Activated CD4-positive, alpha-beta T cell treated with anti-CD3 and anti-CD28 coated beads for 48 hours (primary cell): ENCODE results near the gene UBE2G2.
"Not testable (repeated sequence)": the region's sequence is repeated elsewhere in the genome, so short reads cannot be mapped to it uniquely, and the experiment has no call there.

ENCODE experiments used
- DNase-seq: peaks from one replicate; pipeline ENCODE4 v3.0.0-alpha.2; 2020

The UBE2G2 gene

DNA sequence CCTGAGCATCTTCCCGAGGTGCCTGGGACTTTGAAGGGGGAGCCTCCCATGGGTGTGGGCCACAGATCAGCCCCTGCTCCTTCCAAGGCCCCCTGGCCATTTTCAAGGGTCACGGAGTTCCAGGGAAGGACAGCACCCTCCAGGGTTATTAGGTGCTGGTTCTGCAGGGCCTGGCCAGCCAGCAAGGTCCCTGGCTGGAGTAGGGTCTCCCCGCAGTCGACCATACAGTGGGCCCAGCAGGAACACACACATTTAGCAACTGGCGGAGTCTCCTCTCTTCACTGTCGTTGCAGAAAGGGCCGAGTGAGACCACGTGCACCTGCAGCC is 34.0 kb upstream of the UBE2G2 start:
- DNase-seq, result no peak

DNA sequence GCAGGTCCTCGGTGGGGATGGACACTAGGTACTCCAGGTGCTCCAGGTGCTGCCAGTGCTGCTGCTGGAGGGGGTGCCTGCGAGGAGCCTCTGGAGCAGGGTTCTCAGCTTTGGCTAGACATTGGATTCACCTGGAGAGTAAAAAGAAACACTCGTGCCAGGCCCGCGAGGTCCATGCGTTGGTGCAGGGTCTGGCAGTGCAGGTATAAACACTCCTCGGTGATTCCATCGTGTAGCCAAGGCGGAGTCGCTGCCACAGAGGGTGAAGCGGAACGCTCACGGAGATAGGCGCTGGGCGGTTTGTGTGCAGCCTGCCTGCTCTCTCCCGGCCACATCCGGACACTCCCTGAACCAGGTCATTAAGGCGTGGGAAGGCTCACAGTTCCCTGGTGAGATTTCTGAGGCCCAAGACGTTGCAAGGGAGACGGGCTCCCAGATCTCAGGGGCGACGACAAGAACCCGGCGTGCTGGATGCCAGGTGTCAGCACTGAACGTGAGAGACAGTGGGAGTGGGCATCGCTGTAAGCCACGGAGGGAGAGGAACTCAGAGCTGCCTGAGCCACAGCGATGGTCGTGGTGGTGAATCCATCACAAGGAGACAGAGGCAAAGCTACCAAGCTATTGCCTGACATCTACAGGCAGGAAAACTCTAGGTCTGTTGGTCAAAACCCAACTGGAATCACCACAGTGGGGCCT is 33.5 kb upstream of the UBE2G2 start:
- no peak for DNase-seq

DNA sequence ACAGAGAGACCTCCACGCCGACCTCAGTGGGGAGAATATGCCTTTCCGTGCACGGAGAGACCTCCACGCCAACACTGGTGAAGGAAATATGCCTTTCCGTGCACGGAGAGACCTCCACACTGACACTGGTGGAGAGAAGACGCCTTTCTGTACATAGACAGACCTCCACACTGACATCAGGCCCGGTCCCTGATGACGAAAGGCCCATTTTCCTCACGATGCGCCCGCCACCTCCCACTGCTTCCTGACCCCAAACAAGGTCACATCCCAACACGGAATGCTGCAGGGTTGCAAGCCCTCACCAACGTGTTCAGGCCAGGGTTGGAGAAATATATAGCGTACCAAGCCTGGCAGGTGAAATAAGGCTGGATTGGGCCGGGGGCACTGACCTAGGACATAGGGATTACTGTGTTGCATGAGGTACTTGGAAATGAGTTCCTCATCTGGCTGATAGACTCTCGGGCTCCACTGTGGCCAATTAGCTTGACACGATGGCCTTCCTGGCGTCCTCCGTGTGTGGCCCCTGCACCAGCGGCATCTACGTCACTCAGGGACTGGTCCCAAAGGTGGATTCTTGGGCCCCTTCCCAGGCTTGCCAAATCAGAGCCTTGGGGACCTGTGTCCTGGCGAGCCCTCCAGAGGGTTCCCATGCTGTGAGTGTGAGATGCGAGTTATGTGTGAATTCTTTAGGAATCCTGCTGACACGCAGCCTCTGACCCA is 32.8 kb upstream of the UBE2G2 start:
- DNase-seq, result no peak

DNA sequence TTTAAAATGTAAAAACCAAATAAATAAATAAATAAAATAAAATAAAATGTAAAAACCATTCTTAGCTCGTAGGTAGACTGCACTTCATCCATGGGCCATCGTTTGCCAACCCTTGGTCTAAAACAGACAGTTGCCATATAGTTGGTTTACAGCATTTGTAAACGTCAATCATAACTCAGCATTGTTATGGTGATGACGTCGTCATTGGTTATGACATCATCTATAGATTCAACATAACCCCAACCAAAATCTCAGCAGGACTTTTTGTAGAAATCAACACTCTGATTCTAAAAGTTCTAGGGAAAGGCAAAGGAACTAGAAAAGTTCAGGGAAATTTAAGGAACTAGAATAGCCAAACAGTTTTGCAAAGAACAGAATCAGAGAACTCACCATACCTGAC is 32.0 kb upstream of the UBE2G2 start:
- no peak for DNase-seq

DNA sequence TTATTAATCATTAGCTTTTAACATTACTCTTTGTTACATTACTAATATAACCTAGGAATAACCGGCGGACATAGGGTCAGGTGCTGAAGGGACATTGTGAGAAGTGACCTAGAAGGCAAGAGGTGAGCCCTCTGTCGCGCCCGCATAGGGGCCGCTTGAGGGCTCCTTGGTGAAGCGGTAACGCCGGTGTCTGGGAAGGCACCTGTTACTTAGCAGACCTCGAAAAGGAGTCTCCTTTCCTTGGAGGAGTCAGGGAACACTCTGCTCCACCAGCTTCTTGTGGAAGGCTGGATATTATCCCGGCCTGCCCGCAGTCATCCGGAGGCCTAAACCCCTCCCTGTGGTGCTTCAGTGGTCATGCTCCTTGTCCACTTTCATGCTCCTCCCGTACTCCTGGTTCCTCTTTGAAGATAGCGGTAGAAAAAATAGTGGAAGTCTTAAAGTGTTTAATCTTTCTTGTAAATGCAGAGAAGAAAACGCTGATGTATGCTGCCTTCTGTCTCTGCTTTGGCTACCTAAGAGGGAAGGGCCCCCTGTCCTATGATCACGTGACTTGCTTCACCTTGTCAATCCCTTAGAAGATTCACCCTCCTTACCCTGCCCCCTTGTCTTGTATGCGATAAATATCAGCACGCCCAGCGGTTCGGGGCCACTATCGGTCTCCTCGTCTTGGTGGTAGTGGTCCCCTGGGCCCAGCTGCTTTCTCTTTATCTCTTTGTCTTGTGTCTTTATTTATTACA is 31.1 kb upstream of the UBE2G2 start:
- DNase-seq, result not testable (repeated sequence)

DNA sequence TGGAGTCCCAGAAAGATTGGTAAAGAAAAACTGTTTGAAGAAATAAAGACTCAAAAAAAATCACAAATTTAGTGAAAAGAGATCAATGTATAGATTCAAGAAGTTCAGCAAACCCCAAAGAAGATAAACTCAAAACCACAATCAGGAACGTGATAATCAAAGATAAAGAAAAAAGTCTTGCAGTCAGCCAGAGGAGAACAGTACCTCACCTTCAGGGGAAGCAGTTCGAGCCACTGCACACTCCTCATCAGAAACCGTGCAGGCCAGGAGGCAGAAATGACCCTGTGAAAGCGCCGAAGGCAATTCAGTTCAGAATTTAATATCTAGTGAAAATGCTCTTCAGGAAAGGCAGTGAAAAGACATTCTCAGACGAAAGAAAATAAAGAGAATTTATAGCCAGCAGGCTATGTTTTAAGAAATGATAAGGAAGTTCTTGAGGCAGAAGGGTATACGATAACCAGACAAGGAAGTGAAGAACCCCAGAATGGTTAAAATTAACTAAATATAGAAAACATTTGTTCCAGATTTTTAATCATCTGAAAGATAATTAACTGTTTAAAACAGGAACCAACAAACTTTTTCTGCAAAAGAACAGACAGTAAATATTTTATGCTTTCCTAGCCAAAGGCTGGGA is 29.7 kb upstream of the UBE2G2 start:
- DNase-seq, result no peak

DNA sequence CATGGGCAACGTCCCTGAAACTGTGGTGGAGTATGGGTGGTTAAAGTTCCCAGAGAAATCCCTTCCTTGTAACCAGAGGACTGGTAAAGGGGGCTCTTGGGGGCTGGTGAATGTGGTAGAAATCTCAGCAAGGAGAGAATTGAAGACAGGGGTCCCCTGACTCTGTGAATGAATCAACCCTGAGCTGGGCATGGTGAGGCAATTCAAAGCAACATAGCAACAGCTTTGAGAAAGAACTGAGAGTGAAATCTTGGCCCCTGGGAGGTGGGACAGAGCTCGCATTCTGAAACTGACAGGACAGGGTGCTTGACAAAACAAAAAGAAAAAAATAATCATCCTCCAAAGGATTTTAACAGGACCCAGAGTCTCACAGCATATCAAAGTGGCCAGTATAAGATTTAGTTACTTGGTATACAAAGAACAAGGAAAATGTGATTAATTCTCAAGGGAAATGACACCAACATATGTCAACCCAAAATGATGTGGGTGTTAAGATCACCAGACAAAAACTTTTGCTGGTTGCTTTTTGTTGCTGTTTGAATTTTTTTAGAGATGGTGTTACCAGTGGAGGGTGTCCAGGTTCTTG is 28.0 kb upstream of the UBE2G2 start:
- peak; percentile 39 for DNase-seq

DNA sequence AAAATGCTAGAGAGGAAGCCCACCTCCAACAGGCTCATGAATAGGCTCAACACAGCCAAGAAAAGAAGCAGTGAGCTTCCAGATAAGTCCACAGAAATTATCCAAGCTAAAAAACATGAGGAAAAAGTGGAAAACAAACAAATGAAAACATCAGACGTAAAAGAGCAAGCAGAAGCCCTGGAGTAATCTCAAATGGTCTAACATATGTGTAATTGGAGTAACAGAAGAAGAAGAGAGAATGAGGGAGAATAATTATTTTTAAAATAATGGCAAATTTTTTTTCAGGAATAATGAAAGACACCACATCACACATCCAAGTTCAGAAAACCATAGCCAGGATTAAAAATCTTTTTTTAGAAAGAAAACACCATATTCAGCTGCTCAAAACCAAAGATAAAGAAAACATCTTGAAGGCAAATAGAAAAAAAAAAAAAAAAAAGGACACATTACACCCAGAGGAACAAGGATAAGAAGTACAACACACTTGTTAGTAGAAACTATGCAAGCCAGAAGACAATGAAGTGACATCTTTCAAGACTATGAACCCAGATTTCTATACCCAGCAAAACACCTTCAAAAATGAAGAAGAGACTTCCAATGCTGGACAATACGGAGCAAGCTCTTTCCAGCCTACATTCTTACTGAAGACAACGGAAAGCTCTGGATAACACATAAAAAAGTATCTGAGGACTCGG is 26.9 kb upstream of the UBE2G2 start:
- DNase-seq, result no peak

DNA sequence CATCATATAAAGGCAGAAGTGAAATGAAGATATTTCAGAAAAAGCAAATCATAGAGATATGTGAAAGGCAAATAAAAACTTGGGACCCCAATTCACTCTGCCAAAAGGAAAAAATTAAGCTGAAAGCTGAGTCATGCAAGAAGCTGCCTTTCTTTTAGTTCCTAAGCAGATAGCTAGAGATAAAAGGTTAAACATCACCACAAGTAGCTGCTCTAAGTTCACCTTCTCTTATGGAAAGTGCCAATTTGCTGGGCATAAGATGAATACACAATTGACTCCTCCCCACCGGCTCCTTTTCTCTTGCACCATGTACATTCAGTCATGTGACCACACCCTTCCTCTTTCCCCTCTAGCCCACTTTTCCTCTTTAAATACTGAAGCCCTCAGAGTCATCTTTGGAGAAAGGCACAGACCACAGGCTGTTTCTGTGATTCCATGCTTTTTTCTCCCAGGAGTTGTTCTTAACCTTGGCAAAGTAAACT is 21.6 kb upstream of the UBE2G2 start:
- DNase-seq, result no peak

DNA sequence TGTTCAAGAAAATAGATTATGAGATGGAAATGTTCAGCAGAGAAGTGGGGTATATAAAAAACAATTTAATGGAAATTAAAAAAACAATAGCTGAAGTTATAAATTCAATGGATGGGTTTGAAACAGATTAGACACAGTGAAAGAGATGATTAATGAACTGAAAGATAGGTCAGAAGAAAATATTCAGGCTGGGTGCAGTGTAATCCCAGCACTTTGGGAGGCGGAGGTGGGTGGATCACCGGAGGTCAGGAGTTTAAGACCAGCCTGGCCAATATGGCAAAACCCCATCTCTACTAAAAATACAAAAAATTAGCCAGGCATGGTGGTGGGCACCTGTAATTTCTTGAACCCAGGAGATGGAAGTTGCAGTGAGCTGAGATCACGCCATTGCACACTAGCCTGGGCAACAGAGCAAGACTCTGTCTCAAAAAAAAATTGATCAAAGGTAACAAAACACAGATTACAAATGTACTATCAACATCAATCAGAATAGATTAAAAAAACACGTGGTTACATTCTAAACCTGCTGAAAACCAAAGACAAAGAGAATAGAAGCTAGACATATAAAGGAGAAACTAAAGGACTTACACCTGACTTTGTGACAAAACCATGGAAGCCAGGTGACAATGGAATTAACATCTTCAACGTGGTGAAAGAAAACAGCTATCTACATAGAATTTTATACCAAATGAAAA is 21.0 kb upstream of the UBE2G2 start:
- no peak for DNase-seq

DNA sequence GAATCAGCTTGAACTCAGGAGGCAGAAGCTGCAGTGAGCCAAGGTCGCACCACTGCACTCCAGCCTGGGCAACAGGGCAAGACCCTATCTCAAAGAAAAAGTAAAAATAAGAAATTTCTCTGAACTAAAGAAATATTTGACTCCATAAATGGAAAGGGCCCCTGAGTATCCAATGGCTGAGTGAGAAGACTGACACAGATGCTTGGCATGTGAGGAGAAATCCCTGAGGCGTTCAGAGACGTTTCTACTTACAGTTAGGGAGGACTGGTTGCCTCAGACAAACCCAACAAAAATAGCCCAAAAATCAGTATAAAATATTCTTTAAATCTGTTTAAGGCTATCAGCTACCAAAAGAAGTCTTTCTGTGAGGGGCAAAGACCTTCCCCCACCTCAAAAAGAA is 19.2 kb upstream of the UBE2G2 start:
- no peak for DNase-seq

DNA sequence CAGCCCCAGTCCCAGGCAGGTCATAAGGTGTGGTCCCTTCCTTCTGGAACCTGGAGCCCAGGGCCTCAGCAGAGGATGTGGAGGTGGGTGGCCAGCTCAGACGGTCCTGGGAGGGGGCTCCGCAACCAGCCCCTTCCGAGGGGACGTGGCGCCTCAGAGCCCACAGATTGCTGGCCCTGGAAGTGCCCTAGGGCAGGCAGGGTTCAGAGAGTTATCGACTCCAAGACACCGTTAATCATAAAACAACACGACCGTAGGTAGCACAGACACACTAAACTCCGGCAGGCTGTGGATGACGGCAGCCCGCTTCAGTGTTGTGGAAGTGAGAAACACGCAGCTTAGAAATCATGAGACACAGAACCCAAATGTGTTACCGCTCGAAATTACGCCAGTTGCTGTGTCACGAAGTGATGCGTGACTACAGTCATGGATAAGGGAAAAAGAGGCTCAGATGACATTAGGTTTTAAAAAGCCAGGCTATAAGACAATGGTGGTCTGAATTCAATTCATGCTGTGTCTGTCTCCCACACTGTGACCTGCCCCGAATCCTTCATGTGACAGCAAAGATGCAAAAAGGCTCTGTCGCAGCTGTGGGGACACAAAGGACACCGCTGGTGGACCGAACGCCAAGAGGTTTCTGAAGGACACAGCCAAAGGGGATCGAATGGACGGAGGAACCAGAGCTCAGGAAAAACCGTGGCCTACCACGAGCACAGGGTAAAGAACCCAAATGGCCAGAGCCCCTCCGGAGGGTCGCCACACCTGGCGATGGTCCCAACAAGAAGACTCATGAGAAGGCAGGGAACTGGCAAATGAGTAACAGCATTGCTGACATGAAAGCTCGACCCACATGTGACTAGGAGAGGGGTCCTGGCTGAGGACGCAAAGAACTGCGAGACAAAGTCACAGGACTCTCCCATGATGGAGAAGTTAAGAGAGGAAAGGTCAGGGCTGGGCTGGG is 17.9 kb upstream of the UBE2G2 start:
- no peak for DNase-seq

DNA sequence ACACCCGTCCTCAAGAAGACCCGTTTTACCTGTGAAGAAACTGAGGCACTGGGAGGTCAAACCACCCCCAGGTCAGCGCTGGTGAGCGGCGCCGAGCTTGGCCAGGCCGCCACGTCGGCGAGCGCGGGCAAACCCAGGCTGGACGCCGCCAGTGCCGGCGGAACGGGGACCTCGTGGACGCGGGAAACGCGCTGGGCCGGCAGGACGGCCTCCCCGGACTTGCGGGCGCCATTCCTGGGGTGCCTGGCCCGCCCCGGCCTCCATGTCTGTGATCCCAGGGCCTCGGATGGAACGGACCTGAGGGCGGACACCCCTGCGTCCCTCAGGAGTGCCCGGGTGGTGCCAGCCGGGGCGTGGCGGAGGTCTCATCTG is 17.0 kb upstream of the UBE2G2 start:
- no peak for DNase-seq

DNA sequence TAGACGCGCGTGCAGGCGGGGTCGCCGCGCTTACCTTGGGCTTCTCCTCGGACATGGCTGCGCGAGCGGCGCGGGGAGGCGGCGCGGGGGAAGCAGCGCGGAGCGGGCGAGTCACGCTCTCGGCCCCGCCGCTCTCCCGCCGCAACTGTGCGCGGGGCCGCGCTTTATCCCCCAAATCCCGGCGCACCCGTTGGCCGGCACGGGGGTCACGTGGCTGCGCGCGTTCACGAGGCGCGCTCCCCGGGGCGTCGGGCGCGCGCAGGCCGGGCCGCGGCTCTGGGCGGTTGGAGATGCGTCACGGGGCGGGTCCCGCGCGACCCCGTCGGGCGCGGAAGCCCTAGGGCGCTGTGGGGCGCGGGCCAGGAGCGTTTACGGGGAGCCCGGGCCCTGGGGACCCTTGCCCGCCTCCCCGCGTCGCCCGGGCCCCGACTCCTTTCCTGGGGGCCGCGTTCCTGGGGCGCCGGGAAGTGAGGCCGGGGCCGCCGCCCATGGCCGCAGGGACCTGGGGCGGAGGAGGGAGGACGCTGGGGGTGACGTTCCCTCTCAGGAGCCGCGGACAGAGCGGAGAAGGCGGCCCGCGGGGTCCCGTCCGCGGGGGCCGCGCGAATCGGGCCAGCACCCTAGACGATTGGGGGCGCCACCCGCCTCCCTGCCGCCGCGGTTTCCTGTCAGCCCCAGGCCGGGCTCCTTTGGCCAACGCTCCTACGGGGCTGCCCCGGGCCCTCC is 16.5 kb upstream of the UBE2G2 start, which contains the start of gene SUMO3:
Gene SUMO3, minus strand, starts transcription at position 149 of the 726 bp plus-strand sequence. Its CDS starts 94 bp downstream, at position 55.
- DNase-seq, result peak; percentile 87

DNA sequence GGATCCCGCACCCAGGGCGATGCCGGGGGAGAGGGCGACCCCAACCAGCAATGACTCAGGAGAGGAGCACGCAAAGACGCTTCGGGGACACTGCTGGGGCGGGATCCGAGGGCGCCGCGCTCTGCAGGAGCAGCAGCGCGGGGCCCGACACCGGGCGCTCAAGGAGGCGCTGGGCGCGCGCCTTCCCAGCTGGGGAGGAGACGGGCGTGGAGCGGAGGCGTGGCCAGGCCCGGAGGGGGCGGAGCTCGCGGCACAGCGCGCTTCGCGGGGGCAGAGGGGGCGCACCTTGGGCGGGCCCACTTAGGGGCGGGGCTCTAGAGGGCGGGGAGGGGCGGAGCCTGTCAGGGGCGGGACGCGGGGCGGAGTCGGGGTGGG is 15.9 kb upstream of the UBE2G2 start:
- peak; percentile 95 for DNase-seq

DNA sequence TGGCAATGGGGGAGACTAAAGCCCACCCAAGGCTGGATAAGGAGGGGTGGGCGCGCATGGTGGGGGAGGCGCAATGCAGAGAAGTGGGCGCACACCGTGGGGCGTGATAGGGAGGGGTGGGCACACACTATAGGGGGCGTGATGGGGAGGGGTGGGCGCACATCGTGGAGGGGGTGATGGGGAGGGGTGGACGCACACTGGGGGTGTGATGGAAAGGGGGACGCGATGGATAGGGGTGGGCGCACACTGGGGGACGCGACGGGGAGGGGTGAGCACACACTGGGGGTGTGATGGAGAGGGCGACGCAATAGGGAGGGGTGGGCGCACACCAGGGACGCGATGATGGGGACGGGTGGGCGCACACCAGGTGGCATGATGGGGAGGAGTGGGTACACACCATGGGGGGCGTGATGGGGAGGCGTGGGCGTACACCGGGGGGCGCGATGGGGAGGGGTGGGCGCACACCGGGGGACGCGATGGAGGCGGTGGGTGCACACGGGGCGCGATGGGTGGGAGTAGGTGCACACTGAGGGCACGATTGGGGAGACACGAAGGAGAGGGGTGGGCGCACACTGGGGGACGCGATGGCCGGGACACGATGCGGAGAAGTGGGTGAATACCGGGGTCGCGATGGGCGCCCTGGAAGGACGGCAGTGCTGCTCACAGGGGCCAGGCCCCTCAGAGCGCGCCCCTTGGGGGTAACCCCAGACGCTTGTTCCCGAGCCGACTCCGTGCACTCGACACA is 15.3 kb upstream of the UBE2G2 start:
- DNase-seq, result no peak

DNA sequence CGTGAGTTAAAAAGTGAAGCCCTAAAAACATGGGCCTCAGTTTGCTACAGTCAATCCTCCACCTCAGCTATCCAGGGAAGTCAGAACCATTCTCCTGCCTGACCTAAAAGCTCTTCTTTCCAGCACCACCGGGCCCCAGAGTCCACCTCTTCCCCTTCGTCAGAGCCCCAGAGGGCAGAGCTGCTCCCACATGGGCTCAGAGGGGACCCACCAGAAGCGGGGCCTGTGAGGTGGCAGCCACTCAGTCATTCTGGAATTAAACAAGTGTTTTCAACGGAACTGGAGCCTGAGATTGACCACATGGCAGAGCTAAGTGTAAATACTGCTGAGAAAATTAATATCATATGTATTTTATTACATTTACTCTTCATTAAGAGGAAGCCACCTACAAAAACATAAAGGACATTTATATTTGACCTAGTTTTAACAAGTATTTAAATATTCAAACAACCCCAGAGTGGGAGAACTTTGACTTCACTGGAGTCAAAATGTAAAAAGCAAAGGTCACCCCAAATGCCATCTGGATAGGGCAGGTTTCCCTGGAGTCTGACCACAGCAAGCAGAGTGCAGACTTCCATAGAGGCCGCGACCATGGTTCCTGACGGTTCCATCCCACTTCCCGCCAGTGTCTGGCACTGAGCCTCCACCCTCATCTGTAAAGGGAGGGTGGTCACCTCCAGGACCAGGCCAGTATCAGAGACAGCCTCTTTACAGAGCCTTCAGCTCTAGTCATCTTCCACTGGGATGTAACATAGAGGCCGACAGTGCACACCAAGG is 14.4 kb upstream of the UBE2G2 start:
- no peak for DNase-seq

DNA sequence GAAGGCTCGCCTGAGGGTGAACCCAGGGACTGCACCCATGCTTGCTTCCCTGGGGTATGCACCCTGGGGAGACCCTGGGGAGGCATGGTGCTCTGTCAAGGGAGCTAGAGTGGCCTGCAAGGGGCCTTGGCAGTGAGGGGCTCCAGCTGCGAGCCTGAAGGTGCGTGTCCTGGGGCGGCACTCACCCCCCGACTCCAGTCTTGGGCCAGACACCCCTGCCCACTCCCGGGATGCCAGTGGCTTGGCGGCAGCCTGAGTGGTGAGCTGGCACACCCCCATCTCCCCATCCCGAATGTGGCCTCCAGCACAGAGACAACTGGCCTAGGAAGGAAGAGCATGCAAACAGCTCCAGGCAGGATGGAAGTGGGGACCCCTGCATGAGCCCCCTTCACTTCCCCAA is 13.6 kb upstream of the UBE2G2 start:
- no peak for DNase-seq
